Hippocampal formation (tissue), 2 donors: ENCODE measurements around the gene RASL10B.
A peak's percentile ranks its signal among the peaks of the same experiment; 100 is the strongest.
"Not testable (repeated sequence)": the region's sequence is repeated elsewhere in the genome, so short reads cannot be mapped to it uniquely, and the experiment has no call there.

Experiments
- DNase-seq, 2 donors: peaks; one replicate each; lab custom pipeline; 2025; lab: John Stamatoyannopoulos, UW

The RASL10B gene

DNA sequence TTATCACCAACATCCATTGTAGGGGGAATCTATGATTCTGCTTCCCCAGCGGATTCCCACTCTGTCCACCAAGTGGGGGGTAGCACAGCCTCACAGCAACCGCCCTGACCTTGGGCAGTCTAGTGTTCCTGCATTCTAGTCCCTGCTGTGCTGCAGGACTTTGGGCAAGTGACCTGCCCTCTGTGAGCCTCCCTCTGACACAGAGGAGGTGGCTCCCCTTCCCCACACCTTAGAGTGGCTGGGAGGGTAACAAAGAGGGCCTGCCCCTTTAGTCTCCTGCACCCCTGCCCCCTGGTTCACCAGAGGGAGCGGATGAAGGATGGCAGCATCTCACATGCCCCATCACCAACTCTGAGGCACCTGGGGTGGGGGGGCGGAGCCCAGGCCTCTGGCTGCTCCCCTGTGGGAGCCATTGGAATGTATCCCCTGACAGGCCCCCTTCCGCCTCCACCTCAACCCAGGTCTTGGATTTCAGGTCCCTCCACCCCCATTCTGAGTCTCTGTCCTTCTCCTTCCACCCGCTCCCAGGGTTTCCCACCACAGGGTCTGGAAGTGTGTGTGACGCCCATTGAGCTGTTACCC lies 11.5 kb downstream of the RASL10B start:
- no peak for DNase-seq

DNA sequence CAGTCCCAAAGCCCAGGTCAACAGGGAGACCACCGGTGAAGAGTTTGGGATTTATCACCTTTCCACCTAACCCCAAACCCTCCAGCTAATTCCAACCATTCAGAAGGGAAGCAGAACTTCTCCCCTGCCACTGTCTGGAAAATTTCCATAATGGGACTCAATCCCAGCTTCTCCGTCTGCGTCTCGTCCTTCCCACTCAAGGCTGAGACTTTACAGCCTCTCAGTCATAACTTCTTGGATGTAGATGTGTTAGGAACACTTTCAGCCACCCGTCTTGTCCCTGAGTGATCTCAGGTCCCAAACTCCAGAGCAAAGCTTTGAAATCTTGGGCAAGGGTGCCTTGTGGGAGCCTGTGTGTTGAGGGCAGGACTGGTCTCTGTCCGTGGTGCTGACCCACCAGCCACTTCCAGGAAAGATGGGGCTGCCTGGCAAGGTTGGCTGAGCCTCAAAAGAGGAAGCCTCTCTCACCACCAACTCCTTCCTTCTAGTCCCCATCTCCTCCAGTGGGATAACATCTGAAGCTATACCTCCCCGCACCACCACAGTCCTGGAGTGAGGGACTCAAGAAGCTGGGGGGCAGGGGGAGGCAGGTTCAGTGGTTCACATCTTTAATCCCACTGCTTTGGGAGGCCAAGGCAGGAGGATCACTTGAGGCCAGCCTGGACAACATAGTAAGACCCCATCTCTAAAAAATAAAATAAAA lies 12.3 kb downstream of the RASL10B start:
- DNase-seq = no peak

DNA sequence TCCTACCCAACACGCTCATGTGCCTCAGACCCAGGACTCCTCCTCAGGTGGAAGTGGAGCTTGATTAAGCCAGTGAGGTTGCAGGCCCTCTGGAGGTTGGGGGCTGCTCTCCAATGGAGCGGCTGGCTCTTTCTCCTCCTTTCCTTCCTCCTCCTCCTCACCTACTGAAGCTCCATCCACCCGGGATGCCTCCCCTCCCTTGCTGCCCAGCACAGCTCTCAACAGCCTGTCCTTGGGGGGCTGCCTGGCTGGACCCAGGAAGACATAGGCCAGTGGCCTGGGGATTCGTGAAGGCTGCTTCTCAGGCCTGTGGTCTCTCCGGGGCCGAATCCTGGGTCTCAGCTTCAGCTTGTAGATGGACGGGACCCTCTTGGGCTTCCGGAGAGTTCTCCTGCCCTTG lies 13.4 kb downstream of the RASL10B start:
- no peak for DNase-seq

DNA sequence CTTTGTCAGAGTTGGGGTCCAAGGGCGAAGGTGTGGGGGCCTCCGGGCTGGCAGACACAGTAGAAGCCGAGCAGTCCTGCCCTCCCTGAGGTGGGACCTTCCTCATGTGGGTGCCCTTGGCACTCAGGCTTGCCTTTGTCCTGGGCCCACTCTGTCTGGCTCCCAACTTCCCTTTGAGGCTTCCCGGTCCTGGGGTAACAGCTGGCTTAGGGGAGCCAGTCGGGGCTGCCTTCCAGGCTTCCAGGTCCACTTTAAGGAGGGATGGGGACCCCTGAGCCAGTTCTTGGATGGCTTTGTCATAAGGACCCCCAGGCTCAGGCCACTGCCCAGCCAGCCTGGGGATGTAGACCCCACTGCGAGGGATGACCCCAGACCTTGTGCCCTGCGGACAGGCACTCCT lies 13.8 kb downstream of the RASL10B start:
- DNase-seq = no peak

DNA sequence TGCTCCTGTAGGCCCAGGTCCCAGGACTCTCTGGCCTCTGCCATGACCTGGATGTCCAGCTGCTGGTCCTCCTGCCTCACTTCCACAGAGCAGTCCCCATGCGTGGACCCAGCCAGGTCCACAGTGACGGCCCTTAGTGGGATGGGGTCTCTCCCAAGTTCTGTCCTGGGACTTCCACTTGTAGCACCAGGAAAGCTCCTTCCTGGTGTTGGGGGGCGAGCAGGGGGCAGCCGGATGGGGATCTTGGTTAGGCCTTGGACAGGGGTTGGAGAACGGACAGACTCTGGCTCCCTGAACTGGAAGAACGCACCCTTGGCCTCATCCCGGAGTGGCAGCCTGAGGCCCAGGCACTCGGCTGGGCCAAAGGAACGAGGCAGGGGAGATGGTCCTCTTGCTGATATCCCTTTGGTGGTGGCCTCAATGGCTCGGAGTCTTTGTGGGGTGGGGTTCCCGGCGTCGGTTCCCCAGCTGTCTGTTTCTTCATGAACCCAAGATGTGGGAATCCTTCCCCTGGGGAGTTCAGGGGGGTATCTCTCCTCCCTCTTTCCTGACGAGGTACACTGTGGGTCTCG lies 14.4 kb downstream of the RASL10B start:
- DNase-seq = no peak

DNA sequence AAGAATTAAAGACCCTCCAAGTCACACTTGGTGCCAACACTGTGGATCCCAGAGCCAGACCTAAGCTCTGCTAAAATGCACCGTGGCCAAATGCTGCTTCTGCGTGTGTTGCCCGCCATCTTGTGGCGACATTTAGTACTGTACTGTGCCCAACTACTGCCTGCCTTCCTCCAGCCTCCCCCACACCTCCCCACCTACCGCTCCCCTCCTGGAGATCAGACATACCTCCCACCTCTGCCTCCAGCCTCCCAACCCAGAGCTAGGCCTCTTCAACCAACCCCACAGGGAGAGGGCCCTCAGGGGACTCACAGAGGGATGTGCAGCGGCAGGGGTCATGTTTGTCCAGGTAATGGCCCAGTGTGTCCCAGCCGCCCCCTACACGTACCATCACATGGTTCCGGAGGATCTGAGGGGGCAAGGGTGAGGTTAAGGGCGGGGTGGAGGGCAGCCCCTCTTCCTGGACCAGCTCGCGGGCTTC lies 16.1 kb downstream of the RASL10B start:
- DNase-seq = peak; percentile 51 to 57

DNA sequence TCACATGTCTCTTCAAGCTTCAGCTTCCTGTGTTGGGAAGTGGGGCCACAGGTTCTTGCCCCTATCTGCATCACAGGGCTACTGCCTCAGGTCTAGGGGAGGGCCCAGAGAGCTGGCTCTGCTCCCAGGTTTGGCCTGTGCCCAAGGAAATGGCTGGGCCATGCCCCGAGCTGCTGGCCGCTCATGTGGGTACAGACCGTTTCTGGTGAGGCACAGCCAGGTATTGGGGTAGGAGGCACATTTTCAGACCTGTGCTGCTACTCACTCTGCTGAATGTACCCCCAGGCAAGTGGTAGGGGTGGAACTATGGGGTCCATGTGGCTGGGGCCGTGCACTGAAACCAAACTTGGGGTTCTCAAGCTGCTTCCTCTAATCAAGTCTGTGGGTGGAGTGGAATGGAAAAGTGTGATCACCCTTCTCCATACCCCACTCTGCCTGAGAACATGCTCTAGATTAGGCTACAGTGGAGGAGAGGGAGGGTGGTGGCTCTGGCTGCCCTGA lies 17.0 kb downstream of the RASL10B start:
- no peak for DNase-seq

DNA sequence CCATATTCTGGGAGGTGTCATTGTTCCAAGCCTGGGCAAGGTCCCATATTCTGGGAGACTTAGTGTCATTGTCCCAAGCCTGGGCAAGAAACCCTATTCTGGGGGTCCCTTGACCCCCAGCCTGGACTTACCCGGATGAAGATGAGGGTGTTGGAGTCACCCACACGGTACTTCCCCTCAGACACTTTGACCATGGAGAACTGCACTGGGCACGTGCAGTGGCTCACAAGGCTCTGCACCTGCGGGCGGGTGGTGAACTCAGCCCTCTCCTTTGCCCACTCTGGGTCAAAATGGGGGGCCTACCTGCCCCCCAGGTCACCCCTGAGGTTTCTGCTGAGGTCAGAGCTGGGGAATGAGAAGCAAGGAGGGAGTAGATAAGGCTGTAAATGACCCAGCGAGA lies 17.5 kb downstream of the RASL10B start:
- no peak for DNase-seq

DNA sequence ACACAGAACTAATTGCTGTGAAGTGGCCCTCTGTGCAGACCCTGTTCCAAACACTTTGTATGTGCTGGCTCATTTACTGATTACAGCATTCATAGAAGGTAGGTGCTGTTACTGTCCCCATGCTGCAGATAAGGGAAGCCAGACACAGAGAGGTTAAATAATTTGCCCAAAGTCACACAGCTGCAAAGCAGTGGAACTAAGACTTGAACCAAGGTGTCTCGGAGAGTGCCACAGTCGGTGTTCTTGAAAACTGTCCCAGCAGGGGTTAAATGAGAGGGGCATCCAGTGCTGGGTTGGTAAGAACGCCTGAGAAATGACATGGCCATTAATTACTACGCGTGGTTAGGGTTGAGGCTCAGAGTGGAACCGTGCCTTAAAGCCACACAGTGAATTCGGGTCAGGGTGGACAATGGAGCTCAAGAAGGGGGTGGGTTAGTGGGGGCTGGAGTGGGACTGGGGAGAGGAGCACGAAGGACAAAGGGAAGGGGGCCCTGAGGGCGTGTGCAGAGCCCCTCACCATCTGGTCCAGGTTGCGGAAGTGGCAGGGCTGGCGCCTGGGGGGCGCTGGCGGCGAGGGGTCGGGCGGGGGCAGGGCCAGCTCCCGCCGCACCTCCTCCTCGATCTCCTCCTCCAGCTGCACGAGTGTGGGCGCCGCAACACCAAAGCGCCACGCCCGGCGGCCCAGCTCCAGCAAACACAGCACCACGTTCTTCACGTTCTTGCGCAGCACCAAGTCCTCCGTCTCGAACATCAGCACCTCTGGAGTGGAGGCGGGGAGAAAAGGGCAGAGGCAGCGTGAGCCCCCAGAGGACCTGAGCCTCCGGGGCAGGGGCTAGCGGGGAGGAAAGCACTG lies 18.3 kb downstream of the RASL10B start:
- no peak for DNase-seq

DNA sequence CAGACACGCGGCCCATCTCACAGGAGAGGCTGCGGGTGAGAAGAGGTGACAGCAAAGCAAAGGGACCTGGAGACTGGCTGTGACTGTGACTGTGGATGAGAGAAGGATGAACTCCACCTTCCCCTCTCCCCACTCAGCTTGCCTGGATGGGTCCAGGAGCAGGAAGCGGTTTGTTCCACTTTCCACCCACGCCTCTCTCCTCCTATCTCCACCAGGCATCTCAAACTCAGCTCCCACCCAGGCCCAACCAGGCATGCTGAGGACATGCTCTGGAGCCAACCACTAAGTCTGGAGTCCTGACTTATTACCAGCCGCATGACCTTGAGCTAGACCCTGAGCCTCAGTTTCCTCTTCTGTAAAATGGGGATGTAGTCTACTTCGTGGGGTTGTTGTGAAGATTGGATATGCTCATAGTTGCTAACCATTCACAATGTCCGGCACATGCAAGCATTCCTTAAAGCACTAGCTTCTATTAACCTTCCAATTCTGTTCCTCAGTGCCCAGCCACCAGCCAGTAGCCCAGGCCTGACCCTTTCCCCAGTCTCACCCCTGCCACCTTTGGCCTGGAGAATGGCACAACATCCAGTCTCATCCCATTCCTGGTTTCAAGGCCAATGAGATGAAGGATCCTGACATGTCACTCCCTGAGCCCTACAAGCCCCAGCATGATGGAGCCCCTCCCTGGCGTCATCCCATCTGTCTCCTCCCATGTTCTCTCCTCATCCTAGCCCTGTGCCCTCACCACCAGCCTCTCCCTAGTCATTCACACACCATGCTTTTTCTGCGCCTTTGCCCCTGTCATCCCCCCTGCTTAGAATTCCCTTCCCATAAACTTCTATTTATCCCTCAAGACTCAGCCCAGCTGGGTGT lies 19.3 kb downstream of the RASL10B start:
- no peak for DNase-seq

DNA sequence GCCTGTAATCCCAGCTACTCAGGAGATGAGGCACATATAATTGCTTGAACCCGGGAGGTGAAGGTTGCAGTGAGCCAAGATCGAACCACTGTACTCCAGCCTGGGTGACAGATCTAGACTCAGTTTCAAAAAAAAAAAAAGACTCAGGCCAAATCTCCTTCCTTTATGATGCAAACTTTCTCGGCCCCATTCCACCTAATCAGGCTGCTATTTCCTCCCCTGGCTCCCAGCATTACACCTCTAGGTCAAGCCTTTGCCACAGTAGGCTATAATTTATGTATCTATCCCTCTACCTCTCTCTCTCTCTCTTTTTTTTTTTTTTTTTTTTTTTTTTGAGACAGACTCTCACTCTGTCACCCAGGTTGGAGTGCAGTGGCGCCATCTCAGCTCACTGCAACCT lies 20.1 kb downstream of the RASL10B start:
- not testable (repeated sequence) for DNase-seq

DNA sequence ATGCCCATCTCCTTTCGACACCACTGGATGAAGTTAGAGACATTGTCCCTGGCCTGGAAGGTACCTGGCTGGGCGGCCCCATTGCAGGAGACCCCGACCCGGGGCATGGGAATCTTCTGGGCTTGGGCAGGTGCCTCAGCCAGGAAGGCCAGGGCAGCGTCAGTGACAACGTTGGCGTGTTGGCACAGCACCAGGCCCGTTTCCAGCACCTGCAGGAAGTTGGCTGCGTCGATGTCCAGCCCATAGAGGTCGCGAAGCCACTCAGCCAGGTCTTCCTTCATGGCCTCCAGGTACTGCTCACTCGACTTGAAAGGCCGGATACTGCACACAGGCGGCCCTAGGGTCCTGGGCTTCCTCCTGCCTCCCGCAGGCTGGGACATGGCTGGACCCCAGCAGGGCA lies 21.0 kb downstream of the RASL10B start:
- DNase-seq = no peak

DNA sequence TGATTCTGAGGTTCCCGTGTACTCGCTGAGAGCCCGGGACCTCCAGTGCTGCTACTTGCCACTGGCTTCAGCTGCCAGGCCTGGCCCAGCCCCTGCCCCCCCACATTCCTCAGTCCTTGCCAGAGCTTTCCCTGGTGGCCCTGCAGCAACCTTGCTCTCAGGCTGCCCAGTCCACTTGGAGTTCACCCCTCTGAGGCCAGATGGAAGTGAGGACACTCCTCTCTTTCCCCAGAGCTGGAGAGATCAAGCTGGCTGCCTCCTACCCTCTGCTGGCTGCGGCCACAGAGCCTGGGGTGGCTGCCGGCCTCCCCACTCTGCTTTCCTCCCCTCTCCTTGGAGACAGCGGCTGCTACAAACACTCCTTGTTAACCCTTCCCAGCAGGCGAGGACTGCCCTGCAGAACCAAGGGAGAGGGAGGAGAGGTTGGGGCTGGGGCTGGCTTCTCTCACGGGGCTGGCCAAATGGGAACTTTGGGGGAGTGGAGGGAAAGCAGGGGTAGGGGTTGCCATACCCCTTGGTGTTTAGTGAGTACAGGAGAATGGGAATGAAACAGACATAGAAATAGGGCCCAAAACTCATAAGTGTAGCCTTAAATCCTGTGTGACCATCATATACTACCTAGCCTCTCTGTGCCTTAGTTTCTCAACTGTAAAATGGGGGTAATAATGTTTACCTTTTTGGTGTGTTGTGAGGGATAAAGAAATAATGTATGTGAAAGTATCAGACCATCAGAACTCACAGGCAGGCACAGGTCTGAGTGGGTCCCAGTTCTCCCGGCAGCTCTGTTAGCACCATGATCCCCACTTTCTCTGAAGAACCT lies 21.7 kb downstream of the RASL10B start, which contains the start of gene GAS2L2:
Gene GAS2L2, minus strand, starts transcription at position 295 of the 820 bp plus-strand sequence. CDS start 389 bp downstream, outside the sequence.
- DNase-seq = no peak

DNA sequence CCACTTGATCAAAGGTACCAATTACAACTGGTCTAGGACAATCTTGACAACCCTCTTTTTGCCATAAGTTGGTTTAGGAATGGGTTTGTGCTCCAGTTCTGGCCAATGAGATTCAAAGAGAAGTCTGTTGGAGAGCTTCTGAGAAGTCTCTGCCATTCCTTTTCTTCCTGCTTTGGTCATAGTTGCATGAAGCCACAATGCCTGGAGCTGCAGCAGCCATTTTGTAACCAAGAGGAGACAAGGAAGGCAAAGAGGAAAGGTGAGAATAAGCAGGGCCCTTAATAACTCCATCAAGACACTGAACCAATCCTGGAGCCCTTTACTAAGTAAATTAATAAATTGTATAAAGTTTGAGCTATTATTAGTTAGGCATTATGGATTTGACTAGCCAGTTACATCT lies 25.8 kb downstream of the RASL10B start:
- no peak for DNase-seq

DNA sequence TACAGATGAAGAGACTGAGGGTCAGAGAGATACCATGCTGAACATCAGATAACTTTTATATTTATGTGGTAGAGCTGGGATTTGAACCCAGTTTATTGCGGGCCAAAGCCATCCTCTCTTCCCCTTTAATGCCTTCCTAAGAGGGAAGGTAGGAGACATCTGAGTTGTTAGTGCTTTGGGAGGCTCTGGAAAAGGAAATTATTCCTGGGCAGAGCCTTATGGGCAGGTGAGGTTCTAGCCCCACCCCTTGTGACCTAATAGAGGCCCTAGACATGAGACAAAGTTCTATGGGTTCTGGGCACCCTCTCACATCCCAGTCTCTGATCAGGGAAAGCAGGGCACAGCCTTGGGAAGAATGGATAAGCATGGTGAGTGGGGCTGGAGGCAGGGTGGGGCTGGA lies 29.1 kb downstream of the RASL10B start, which contains the start of gene C17orf50:
Gene C17orf50, plus strand, starts transcription at position 301 of the 400 bp plus-strand sequence. Its CDS starts 55 bp downstream, at position 356.
- DNase-seq = no peak

DNA sequence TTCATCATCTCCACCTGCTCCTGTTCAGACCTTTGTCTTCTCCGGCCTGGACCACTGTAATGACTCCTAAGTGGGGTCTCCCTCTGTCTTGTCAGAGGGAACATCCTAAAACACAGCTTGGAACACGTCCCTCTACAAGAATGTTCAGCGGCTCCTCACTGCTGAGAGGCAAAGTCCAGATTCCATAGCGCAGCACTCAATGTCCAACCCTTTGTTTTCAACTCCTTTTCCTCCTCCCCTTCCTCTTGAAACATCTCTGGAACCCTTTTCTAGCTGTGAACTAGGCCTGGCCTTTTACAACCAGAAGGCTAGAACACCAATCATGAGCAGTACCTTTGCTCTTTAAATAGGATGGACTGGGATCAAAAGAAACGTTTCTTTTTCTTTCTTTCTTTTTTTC lies 30.2 kb downstream of the RASL10B start:
- DNase-seq = no peak

DNA sequence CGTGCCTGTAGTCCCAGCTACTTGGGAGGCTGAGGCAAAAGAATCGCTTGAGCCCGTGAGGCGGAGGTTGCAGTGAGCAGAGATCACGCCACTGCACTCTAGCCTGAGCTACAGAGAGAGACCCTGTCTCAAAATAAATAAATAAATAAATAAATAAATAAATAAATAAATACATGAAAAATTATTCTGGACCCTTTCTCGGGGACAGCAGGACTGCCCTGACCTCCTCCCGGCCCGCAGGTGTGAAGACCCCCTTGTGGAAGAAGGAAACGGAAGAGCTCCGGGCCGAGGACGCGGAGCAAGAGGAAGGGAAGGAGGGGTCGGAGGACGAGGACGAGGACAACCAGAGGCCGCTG lies 32.3 kb downstream of the RASL10B start:
- DNase-seq = no peak

DNA sequence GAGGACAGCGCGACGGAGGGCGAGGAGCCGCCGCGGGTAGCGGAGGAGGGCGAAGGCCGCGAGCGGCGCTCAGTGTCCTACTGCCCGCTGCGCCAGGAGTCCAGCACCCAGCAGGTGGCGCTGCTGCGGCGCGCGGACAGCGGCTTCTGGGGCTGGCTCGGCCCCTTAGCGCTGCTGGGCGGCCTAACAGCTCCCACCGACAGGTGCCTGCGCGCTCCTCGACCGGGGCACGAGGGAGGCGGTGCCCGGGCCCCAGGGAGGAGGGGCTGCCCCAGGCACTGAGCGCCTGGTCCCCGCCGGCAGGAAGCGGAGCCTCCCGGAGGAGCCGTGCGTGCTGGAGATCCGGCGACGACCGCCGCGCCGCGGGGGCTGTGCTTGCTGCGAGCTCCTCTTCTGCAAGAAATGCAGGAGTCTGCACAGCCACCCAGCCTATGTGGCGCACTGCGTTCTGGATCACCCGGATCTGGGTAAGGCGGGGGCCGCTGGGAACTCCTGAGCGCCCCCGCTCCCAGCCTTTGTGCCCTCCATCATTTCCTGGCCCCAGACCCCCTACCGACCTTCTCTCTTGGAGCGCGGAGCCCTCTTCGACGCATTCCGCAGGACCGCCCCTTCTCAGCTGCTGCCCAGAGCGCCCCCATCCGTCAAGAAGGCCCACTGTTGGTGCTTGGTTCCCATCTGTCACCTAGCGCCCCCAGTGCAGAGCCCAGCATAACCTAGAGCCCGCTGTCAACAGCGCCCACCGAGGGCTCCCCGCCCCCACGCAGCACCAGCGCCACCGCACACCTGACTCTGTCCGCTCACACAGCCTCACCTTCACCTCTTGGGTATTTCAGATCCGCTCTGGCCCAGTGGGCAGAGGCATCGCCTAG lies 32.9 kb downstream of the RASL10B start:
- DNase-seq = peak; percentile 62 to 69

DNA sequence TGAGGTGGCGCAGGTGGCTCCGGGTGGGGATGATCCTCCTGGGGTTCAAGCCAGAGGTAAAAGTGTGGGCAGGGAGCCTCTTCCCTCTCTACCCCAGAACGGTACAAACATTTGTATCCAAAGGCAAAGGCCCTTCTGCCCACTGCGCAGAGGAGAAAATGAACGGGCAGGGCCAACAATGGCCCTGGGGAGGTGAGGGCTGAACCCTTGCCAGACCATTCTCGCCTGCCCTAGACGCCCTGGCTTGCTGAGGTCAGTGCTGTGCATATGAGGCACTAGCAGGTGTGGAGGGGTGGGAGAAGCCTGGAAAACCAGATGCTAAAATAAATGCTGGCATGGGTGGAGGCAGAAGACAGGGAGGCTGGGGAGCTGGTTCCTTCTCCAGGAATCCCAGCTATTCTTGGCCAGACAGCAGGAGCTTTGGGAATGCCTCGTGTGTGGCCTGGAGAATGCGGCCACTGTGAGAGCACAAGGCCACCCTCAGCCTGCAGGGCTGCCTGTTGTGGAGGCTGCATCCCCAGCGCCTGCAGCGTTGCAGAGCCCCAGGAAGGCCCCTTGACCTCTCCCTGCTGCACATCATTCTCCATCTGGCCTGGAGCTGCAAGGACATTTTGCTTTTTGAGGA lies 33.8 kb downstream of the RASL10B start:
- no peak for DNase-seq
